LNCAP (cell line): ENCODE data around the gene CAMK2D.

Source experiments
- TF ChIP-seq, protein P1 (sequence below): fragments of 450-650 bp; IDR thresholded peaks from 2 replicates; pipeline ENCODE4 v1.5.1; 2017; ENCODE audit warnings: mild to moderate bottlenecking

Gene CAMK2D

DNA sequence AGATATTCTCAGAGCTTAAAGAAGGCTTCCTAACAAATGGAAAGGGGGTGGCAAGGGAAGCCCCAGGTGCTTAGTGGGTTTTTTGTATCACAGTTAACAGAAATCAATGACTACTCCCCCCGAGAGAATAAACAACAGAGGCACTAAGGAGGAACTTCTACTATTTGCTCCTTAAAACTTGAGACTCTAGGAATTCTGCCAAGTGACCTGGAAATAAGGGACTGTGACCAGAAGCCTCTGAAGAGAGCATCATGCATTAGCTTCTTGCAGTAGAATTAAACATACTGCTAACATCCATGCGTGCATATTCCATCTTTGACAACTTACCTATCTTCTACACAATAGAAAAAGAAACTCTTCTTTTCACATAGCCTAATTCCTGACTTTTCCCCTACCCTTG is 86.8 kb downstream of the CAMK2D start:
- TF ChIP-seq, protein P1, sequence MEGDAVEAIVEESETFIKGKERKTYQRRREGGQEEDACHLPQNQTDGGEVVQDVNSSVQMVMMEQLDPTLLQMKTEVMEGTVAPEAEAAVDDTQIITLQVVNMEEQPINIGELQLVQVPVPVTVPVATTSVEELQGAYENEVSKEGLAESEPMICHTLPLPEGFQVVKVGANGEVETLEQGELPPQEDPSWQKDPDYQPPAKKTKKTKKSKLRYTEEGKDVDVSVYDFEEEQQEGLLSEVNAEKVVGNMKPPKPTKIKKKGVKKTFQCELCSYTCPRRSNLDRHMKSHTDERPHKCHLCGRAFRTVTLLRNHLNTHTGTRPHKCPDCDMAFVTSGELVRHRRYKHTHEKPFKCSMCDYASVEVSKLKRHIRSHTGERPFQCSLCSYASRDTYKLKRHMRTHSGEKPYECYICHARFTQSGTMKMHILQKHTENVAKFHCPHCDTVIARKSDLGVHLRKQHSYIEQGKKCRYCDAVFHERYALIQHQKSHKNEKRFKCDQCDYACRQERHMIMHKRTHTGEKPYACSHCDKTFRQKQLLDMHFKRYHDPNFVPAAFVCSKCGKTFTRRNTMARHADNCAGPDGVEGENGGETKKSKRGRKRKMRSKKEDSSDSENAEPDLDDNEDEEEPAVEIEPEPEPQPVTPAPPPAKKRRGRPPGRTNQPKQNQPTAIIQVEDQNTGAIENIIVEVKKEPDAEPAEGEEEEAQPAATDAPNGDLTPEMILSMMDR, result no peak

DNA sequence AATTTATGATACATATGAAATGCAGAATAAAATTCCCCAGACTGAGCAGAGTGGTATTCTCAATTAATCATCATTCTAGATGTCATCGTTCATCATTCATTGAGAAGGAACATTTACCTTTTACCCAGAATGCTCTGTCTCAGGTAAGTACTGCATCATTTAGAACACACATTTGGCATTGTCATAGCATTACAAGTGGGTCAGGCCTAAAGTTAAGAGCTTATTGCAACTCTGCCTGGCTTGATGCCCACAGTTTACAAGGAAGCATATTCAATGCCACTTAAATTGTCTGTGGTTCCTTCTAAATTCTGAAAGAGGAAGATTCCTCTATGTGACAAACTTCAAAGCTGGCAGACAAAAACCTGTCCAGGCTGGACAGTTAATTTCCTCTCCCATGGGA is 87.3 kb downstream of the CAMK2D start:
- TF ChIP-seq, protein P1, result no peak

DNA sequence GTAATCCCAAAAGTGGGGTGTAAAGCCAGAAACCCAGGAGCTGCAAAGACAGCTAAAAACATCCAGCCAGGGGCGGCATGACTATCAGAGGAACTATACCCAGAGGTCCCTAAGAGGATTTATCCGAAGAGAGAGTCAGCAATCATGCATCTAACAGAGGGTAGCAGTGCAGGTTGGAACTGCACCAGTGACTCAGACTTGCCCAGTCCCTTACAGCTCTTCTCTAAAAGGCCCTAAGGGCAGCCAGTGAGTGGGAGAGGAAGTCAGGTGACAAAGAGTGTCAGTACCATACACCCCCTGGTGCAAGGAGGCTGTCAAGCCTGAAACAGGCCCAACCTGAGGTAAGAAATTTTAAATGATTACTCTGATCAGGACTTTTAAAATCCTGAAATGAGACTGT is 88.1 kb downstream of the CAMK2D start:
- TF ChIP-seq, protein P1, result no peak

DNA sequence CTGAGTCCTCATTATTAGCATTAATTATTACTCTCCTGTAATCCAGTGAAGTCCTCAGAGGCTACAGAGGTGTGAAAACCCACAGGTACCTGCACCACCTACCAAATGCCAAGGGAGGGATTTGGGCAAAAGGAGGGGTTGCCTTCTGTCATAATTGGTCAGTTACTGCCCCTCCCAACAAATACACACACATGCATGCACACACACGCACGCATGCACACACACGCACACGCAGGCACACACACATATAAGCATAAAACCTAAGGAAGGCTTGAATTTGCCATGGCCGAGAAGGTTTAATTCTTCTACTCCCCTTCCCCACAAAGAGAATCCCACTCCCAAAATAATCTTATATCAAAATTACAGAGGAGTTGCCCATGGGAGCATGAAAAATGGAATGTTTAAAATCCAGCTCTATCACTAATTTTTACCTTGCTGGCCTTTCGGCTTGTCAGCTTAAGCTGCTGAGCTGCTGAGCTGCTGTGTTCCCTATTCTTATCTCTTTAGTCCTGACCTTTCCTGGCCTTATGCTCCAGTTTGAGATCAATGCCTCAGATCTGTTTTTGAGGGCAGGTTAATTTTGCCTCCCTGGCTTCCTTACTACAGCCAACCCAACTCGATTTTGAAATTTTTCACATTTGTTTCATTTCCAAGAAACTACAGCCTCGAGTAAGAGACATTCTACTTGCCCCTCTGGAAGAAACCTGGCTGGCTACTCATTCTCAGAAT is 95.0 kb downstream of the CAMK2D start:
- TF ChIP-seq, protein P1, result no peak

DNA sequence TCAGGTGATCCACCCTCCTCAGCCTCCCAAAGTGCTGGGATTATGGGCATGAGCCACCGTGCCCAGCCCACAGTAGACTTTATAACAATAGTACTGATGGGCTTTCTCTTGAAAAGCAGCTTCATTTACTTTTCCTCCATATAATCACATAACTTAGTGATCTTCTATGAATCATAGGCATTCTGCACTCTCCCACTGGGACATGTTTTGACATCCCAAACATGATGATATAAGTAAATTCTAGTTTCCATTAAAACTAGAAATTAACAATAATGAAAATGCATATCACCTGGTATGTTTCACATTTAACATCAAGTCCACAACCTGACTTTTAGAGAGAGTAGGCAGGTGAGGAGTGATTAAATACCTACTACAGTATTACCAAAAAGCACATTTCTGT is 96.5 kb downstream of the CAMK2D start:
- TF ChIP-seq, protein P1, result no peak

DNA sequence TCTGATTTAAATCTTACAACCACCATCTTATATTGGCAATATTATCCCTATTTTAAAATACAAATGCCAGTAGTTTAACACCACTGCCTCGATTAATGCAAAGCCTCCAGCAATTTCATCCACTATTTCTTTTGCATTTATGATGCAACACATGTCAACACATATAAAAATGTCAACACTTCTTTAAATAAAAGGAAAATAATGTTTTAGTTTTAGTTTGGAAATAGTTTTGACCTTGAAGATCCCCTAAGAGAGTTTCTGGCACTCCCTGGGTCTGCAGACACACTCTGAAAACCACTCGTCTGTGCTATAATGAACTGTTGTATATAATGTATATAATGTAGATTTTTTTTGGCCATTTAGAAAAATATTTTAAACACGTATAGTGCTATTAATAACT is 99.0 kb downstream of the CAMK2D start:
- TF ChIP-seq, protein P1, result no peak

DNA sequence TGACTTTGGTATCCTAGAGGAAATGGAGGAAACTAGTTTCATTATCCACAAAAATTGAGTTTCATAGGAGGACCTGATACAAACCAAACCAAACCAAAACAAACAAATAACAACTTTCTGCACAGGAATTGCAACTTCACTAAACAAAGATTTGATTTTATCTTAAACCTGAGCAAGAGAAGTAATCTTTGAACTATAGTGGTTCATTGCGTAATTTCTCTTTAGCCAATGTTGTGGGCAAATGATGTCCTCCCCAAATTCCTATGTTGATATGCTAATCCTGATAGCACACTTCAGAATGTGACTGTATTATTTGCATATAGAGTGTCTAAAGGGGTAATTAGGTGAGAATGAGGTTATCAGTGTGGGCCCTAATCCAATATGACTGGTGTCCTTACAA is 102.4 kb downstream of the CAMK2D start:
- TF ChIP-seq, protein P1, result no peak
